GM12891 (cell line): ENCODE measurements around the gene NGF.

ENCODE experiments used
- DNase-seq: peaks from one replicate; pipeline ENCODE4 v3.0.0; 2011; ENCODE audit warnings: low spot score; ENCODE audit not compliant: insufficient read length
- FAIRE-seq: peaks from 2 replicates; lab custom pipeline; 2011; peaks lifted over from hg19 to GRCh38; lab: Jason Lieb, UNC
- PAX5 ChIP-seq: IDR thresholded peaks from 2 replicates; pipeline ENCODE4 v1.6.1; 2011; ENCODE audit warnings: low read length, moderate library complexity, mild to moderate bottlenecking; ENCODE audit not compliant: insufficient read depth, severe bottlenecking
- POLR2A ChIP-seq: IDR thresholded peaks from 2 replicates; pipeline ENCODE4 v1.6.1; 2011; ENCODE audit warnings: low read depth, low read length, control low read depth
- POLR2AphosphoS5 ChIP-seq: IDR thresholded peaks from 2 replicates; pipeline ENCODE4 v1.6.1; 2011; ENCODE audit warnings: low read depth, low read length, control low read depth
- POU2F2 ChIP-seq: IDR thresholded peaks from 2 replicates; pipeline ENCODE4 v1.6.1; 2011; ENCODE audit warnings: low read depth, mild to moderate bottlenecking, control low read depth, low read length, moderate library complexity
- SPI1 ChIP-seq: IDR thresholded peaks from 2 replicates; pipeline ENCODE4 v1.6.1; 2011; ENCODE audit warnings: low read depth, low read length, control low read depth
- TAF1 ChIP-seq: IDR thresholded peaks from 2 replicates; pipeline ENCODE4 v1.6.1; 2011; ENCODE audit warnings: low read depth, low read length, control low read depth

The NGF gene

GRCh38 chr1:115283681-115284146 lies 54.3 kb downstream of the NGF start:
- TF ChIP-seq POLR2A, result no peak
- TF ChIP-seq TAF1, result no peak
- TF ChIP-seq POLR2AphosphoS5, result no peak
- TF ChIP-seq POU2F2, result no peak
- no peak for TF ChIP-seq SPI1
- no peak for TF ChIP-seq PAX5
- no peak for DNase-seq
- no peak for FAIRE-seq

GRCh38 chr1:115283249-115283648 lies 54.8 kb downstream of the NGF start:
- DNase-seq (no peak), FAIRE-seq (no peak)
- no peak for TF ChIP-seq POU2F2
- TF ChIP-seq POLR2AphosphoS5, result no peak
- no peak for TF ChIP-seq PAX5
- TF ChIP-seq POLR2A, result no peak
- TF ChIP-seq SPI1, result no peak
- no peak for TF ChIP-seq TAF1

DNA sequence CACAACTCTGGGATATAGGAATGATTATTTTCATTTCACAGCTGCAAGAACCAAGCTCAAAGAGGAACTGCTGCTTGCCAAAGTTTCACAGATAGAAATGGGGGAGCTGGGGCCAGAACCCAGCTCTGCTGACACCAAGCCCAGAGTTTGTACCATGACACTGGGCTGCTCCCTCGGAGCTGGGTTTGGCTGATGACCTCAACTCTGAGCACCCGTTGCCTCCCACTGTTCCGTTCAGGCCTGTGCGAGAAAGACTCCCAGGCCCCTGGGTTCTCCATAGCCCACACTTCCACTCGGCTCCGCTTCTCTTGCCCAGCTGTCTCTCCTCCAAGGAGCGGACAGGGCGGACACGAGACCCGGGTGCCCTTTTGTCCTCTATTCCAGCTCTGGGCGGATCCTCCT lies 55.2 kb downstream of the NGF start:
- DNase-seq (no peak), FAIRE-seq (no peak)

GRCh38 chr1:115281143-115281542 lies 56.9 kb downstream of the NGF start:
- FAIRE-seq, result no peak
- DNase-seq, result no peak
- TF ChIP-seq POU2F2 (no peak), POLR2A (no peak), POLR2AphosphoS5 (no peak), SPI1 (no peak), TAF1 (no peak), PAX5 (no peak)

More for the DNA sequence above, 55.2 kb downstream of the NGF start:
- TF ChIP-seq PAX5, result no peak
- TF ChIP-seq TAF1, result no peak
- no peak for TF ChIP-seq POLR2A
- no peak for TF ChIP-seq SPI1
- no peak for TF ChIP-seq POLR2AphosphoS5
- no peak for TF ChIP-seq POU2F2

DNA sequence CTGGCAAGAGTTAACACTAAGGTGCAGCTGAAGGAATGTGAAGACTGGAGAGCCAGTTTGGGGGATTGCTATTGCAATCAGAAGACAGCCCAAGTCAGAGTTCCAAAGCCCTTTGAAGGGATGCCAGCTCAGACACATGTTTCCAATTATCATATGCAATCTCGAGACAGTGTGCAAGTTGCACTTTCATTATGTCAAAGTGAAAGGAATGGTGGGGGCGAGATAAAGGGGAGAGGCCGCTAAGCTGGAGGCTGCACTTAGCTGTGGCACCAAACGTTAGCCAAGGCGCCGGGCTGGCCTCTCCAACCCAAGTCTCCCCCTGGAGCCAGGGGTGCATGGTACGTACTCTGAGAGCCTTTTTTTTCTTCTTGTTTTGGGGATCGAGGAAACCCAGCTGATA lies 58.0 kb downstream of the NGF start:
- DNase-seq, result no peak
- no peak for FAIRE-seq

GRCh38 chr1:115278211-115278610 lies 59.8 kb downstream of the NGF start:
- FAIRE-seq (no peak), DNase-seq (no peak)
- TF ChIP-seq POU2F2 (no peak), PAX5 (no peak), POLR2AphosphoS5 (no peak), TAF1 (no peak), SPI1 (no peak), POLR2A (no peak)

More for the DNA sequence above, 58.0 kb downstream of the NGF start:
- TF ChIP-seq POU2F2 (no peak), PAX5 (no peak), POLR2AphosphoS5 (no peak), POLR2A (no peak), SPI1 (no peak), TAF1 (no peak)

GRCh38 chr1:115277276-115277675 lies 60.8 kb downstream of the NGF start:
- no peak for FAIRE-seq
- no peak for DNase-seq
- TF ChIP-seq POLR2AphosphoS5 (no peak), POLR2A (no peak), PAX5 (no peak), TAF1 (no peak), SPI1 (no peak)

DNA sequence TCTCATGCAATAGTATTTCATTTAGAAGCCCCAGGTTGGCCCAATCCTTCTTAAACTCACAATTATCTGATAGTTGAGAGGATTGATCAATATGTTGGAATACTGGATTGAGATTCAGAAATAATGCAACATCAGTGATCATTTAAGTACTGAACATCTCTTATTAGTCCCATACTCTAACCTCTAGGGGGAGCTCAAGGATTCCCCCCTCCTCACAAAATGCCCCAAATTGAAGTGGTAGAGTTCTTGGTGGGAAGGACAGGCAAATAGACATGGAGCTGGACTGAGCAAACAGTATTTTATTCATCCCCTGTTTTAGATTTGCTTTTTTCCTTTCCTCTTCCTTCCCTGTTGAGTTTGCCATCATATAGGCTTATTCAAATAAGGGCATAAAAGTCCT lies 62.8 kb downstream of the NGF start:
- DNase-seq (no peak), FAIRE-seq (no peak)
- TF ChIP-seq POU2F2 (no peak), POLR2A (no peak), SPI1 (no peak), POLR2AphosphoS5 (no peak), TAF1 (no peak), PAX5 (no peak)

DNA sequence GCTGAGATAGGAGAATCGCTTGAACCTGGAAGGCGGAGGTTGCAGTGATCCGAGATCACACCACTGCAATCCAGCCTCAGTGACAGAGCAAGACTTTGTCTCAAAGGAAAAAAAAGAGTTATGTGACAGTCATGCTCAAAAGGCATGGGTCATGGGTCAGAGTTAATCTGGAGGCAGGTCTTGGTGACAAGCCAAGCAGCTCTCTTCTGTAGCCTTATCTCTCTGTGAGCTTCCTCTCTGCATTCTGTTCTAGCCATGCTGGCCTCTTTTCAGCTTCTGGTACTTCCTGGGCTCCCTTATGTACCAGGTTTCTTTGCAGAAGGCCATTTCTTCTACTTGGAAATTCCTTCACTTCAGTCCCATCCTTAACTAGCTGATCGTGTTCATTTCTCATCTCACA lies 63.6 kb downstream of the NGF start:
- TF ChIP-seq POU2F2 (no peak), POLR2A (no peak), POLR2AphosphoS5 (no peak)
- no peak for FAIRE-seq
- no peak for DNase-seq

DNA sequence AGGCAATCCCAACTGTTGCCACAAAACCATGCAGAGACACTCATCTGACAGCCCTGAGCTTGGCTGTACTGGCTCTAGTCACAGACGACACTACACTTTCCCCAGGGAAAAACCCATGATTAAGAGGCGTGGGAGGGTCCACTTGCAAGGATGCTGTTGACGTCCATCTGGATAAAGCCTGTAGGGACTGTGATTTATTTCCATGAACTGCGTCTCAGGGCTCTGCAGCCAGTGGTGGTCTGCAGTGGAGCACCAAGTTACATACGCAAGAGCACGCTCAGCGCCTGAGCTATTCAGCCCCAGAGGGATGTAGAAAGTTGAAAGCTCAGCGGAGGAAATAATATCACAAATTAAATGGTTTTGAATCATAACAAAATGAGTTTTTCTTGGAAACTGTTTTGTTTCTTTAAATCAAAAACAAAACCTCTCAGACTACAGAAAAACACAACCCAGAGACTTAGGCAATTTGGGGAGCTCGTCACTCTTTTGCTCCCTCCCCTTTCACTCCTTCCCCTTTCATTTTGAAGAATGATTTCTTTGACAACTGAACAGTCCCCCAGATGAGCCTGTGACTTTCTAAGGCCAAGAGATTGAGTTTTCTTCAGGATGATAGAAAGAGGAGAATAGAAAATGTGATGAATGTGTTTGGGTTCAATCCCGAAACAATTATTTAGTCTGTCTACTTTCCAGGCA lies 71.2 kb downstream of the NGF start:
- no peak for FAIRE-seq
- no peak for DNase-seq
- TF ChIP-seq TAF1 (no peak), POLR2AphosphoS5 (no peak), POU2F2 (no peak), POLR2A (no peak), PAX5 (no peak), SPI1 (no peak)

GRCh38 chr1:115265099-115265498 lies 73.0 kb downstream of the NGF start:
- TF ChIP-seq SPI1 (no peak), PAX5 (no peak)
- FAIRE-seq, result no peak

More at GRCh38 chr1:115265099-115265498, 73.0 kb downstream of the NGF start:
- no peak for DNase-seq
